Ovary (tissue), 9 donors: Measurements from ENCODE around the gene EHMT1. TPM values are rescaled to one million over a fixed set of nuclear protein-coding genes. Genes with fewer than 3 reads are reported as not detected.

Source experiments
- DNase-seq, 5 donors: peaks; one replicate each; pipeline ENCODE4 v3.0.0-alpha.2; 2019 to 2020
- H3K27ac ChIP-seq, 2 donors: fragments of 200-600 bp; one replicate each; pipeline versions ENCODE4 v1.5.1 to v1.8.0; 2019 to 2022
- H3K27me3 ChIP-seq: fragments of 200-600 bp; one replicate; pipeline ENCODE4 v1.8.0; 2022
- H3K36me3 ChIP-seq: fragments of 200-600 bp; sonication (generic); one replicate; pipeline ENCODE4 v1.5.1; 2019
- H3K4me1 ChIP-seq: one replicate; pipeline ENCODE4 v1.8.1; 2013; ENCODE audit warnings: mild to moderate bottlenecking, moderate library complexity; ENCODE audit not compliant: insufficient read depth
- H3K4me3 ChIP-seq: fragments of 200-600 bp; sonication (generic); one replicate; pipeline ENCODE4 v1.5.1; 2017
- H3K9me3 ChIP-seq, 2 donors: fragments of 200-600 bp in 1 of 2; sonication (generic) in 1 of 2; one replicate each; pipeline versions ENCODE4 v1.5.1 to v1.8.1; 2013 to 2019; ENCODE audit warnings: mild to moderate bottlenecking in 1 of 2, moderate library complexity in 1 of 2
- EP300 ChIP-seq: sonication (generic); formaldehyde crosslinking; IDR thresholded peaks from one replicate; pipeline ENCODE4 v1.6.1; 2017; ENCODE audit warnings: antibody characterized with exemption
- POLR2A ChIP-seq: fragments of 450-650 bp; IDR thresholded peaks from one replicate; pipeline ENCODE4 v1.6.1; 2017; ENCODE audit warnings: antibody characterized with exemption, mild to moderate bottlenecking, moderate library complexity
- WGBS, 3 donors: extraction: QIAGEN DNeasy Blood & Tissue Kit in 1 of 3; methylation state at CpG; one replicate each; pipeline versions ENCODE4 v1.1.5 to v1.1.7; 2013 to 2017; 5-methylcytosine and 5-hydroxymethylcytosine counted together
- intact Hi-C, 4 donors: fragments of 100-400 bp; cut with DNase I; formaldehyde crosslinking; loops; one replicate each; pipeline versions ENCODE4 v1.11.0 to v1.15.1; 2022 to 2023
- polyA plus RNA-seq, 2 donors: library from polyadenylated mRNA; stranded (reverse); fragments of 200-250 nt in 1 of 2; fragments of 350-450 nt in 1 of 2; fragmentation: Illumina TruSeq in 1 of 2; extraction: RNeasy Lipid Tissue Mini Kit (QIAGEN cat#74804) in 1 of 2; gene quantifications; one replicate each; pipeline ENCODE4 v1.2.3, GENCODE V29; 2013 to 2014
- total RNA-seq, 7 donors: library from RNA; depleted of rRNA in 2 of 7; stranded (reverse); fragments of >200 nt in 2 of 7; fragmentation: NEBNext Ultra II Directional in 3 of 7; extraction: Animal tissue kit (Norgen Biotek cat#: 25700) in 3 of 7; gene quantifications; one replicate each; pipeline versions ENCODE4 v1.1.0 to v1.2.4, GENCODE V29; 2016 to 2023
- TF ChIP-seq, protein P1 (sequence below), 3 donors: fragments of 450-650 bp in 2 of 3; fragments of 200-600 bp in 1 of 3; IDR thresholded peaks; one replicate each; pipeline versions ENCODE4 v1.5.1 to v1.8.0; 2016 to 2022; ENCODE audit warnings: antibody characterized with exemption in 3 of 3, mild to moderate bottlenecking in 1 of 3
- donor health status: DM: no; HTN: no; CAD: no; lungs with moderate emphysema.
- donor health status: DM: no; HTN: no; CAD: no.
- donor health status: Bipolar disorder and iron deficiency.
- donor health status: DM: yes; HTN: yes; CAD: no.
- donor health status: DM: no; HTN: no; CAD: no.
- donor health status: DM: yes; HTN: yes; CAD: no.

EHMT1 gene
- total and polyA plus RNA-seq, 9 donors = 40.8 to 98.5 (median 77.9) TPM

DNA sequence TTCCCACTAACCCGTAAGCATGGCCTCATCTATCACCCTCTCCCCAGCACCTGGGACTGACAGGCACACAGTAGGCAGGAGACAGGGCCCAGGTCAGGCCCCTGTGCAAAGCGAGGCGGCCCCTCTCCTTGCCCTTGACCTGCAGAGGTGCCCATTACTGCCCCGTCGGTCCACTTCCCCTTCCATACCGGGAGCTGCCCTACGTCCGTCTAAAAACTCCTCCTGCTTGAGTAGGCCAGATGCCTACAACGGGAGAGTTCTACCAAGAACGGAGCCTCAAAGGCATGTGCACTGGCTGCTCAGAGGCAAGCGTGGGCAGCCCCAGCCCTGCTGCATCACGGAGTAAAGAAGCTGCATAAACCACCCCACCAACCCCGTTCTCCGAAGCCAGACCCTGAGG lies 35.5 kb upstream of the EHMT1 start:
- H3K27ac ChIP-seq = no peak overlapping the region
- 64 to 74% (median 65%) methylated on average over 14 of the region's 14 CpGs for WGBS, 3 donors
- no peak for TF ChIP-seq POLR2A
- TF ChIP-seq EP300 = no peak
- H3K4me1 ChIP-seq = no peaks in the 10 kb centered on the region
- no peaks in the 10 kb centered on the region for H3K9me3 ChIP-seq
- H3K36me3 ChIP-seq = no peaks in the 10 kb centered on the region
- DNase-seq = no peak
- no peaks in the 10 kb centered on the region for H3K27me3 ChIP-seq
- intact Hi-C loops = no loop called here
- no peak overlapping the region for H3K4me3 ChIP-seq

DNA sequence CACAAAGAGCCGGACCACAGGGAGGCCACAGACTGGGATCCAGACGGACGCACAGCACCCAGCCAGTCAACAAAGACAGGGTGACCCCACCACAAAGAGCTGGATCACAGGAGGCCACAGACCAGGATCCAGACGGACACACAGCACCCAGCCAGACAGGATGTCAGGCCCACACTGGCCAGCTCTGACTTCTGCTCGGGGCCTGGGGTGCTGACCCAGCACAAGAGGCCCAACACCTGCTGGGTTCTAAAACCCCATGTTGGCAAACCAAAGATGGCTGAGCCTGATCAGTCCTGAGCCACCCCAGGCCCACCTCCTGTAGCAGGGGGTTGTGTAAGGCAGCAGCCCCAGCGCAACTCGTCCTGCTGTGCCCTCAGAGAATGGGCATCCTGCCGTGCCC lies 34.8 kb upstream of the EHMT1 start:
- Histone ChIP-seq H3K36me3 (no peaks in the 10 kb centered on the region), H3K27ac (no peak overlapping the region), H3K27me3 (no peaks in the 10 kb centered on the region), H3K4me3 (no peak overlapping the region), H3K9me3 (no peaks in the 10 kb centered on the region), H3K4me1 (peaks cover 2% of the 10 kb centered on the region)
- WGBS, 3 donors = 77 to 80% (median 77%) methylated on average over 8 of the region's 8 CpGs
- intact Hi-C loops = no loop called here
- TF ChIP-seq POLR2A = no peak
- DNase-seq = no peak

DNA sequence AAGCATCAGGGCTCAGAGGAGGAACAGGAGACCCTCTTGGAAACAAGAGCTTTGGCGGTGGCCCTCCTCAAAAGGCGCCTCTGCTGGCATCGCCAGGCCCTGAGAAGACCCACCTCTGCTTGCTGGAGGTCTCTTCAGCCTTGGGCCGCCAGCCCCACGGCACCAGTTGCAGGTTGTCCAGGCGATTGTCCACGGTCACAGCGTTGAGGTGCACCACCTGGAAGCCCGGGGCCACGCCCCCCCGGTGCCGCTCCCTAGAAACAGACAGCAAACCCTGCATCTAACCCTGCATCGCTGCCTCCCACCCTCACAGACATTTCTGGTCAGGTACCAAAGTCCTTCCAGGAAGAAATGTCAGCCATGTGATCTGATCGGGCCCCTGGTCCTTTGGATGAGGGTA lies 32.0 kb upstream of the EHMT1 start:
- intact Hi-C loops = no loop called here
- WGBS, 3 donors = 88 to 92% (median 90%) methylated on average over 14 of the region's 14 CpGs
- Histone ChIP-seq H3K27ac (no peak overlapping the region), H3K27me3 (no peaks in the 10 kb centered on the region), H3K9me3 (no peaks in the 10 kb centered on the region), H3K36me3 (no peaks in the 10 kb centered on the region), H3K4me3 (no peak overlapping the region), H3K4me1 (peaks cover 9% of the 10 kb centered on the region)
- TF ChIP-seq, protein P1, sequence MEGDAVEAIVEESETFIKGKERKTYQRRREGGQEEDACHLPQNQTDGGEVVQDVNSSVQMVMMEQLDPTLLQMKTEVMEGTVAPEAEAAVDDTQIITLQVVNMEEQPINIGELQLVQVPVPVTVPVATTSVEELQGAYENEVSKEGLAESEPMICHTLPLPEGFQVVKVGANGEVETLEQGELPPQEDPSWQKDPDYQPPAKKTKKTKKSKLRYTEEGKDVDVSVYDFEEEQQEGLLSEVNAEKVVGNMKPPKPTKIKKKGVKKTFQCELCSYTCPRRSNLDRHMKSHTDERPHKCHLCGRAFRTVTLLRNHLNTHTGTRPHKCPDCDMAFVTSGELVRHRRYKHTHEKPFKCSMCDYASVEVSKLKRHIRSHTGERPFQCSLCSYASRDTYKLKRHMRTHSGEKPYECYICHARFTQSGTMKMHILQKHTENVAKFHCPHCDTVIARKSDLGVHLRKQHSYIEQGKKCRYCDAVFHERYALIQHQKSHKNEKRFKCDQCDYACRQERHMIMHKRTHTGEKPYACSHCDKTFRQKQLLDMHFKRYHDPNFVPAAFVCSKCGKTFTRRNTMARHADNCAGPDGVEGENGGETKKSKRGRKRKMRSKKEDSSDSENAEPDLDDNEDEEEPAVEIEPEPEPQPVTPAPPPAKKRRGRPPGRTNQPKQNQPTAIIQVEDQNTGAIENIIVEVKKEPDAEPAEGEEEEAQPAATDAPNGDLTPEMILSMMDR (IDR thresholded peaks at IDR 0.05) = no peak
- TF ChIP-seq EP300 (no peak), POLR2A (no peak)
- no peak for DNase-seq

DNA sequence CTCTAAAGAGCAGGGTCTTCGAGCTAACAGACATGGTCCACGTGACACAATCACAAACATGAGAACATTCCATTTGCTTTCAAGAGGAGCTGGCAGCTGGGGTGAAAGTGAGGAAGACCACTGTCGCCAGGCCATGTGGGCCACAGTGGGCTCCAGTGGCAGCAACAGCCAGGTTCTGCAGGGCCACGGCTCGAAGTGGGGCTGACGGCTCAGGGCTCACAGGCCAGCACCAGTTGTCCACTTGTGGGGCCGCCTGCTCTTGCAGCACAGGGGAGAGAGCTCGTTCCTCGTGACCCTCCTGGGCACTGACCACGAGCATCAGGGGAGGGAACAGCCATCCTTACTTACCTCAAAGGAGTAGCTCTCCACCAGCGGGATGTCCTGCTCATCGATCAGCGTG lies 30.5 kb upstream of the EHMT1 start:
- intact Hi-C loops = no loop called here
- Histone ChIP-seq H3K27me3 (no peaks in the 10 kb centered on the region), H3K4me3 (no peak overlapping the region), H3K4me1 (peaks cover 9% of the 10 kb centered on the region), H3K27ac (no peak overlapping the region), H3K36me3 (no peaks in the 10 kb centered on the region), H3K9me3 (no peaks in the 10 kb centered on the region)
- WGBS, 3 donors = 79 to 85% (median 85%) methylated on average over 13 of the region's 13 CpGs
- TF ChIP-seq, protein P1 (IDR thresholded peaks at IDR 0.05) = no peak
- no peak for TF ChIP-seq EP300
- no peak for TF ChIP-seq POLR2A
- no peak for DNase-seq

DNA sequence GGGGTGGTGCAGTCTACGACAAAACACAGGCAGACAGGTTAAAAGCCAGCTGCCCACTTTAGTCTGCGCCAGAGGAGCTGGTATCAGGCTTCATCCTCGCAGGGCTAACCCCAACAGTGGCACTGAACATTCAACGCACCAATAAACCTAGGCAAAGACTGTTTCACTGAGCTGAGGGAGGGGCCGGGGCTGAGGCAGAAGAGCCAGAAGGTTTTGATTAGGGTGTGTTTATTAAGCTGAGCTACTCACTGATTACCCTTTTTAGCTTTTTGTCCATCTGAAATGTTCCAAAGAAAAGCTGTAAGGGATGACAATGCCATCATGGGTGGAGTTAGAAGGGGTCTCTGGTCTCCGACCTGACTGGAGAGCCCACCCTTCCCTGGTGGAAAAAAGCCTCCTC lies 29.9 kb upstream of the EHMT1 start:
- no peak for DNase-seq
- H3K27ac ChIP-seq = no peak overlapping the region
- peaks cover 9% of the 10 kb centered on the region for H3K4me1 ChIP-seq
- WGBS, 3 donors = 77 to 83% (median 81%) methylated on average over 6 of the region's 6 CpGs
- no peaks in the 10 kb centered on the region for H3K27me3 ChIP-seq
- no peaks in the 10 kb centered on the region for H3K9me3 ChIP-seq
- no peak overlapping the region for H3K4me3 ChIP-seq
- H3K36me3 ChIP-seq = no peaks in the 10 kb centered on the region
- TF ChIP-seq POLR2A = no peak
- intact Hi-C loops = no loop called here

DNA sequence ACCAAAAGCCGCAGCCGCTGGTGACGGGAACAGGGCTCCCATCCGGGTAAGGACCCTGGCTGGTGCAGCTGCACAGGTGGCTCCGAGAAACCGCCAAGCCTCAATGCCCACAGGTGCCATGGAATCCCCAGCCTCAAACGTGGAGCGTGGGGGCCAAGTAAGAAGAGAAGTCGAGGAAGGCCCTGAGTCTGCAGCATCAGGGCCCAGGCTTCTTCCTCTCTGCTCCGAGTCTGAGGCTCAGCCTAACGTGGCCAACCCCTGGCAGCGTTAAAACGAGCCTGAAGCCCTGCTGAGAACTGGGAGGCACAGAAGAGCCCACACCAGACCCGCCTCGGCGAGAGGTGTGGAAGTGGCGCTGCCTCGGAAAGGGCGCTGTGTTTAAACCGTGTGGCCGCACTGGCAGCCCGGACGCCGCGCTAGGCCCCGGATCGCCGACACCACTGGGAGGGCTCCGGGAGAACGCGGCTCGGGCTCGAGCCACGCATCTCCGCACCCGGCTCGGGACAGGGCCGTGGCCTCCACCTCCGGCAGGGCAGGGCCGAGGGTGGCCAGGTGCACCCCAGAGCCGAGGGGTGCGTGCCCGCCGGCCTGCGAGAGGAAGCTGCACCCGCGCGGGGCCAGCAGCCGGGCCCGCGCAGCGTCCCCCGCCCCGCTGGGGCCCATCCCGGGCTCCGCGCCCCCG lies 29.2 kb upstream of the EHMT1 start:
- Histone ChIP-seq H3K4me3 (peak overlapping the region; percentile 56), H3K36me3 (no peaks in the 10 kb centered on the region), H3K27ac (no peak overlapping the region), H3K27me3 (no peaks in the 10 kb centered on the region), H3K9me3 (no peaks in the 10 kb centered on the region), H3K4me1 (peaks cover 9% of the 10 kb centered on the region)
- WGBS, 3 donors = 4 to 17% (median 7%) methylated on average over 29 to 58 of the region's 58 CpGs
- intact Hi-C loops = no loop called here
- no peak for DNase-seq
- TF ChIP-seq, protein P1 (IDR thresholded peaks at IDR 0.05) = no peak
- no peak for TF ChIP-seq POLR2A
- no peak for TF ChIP-seq EP300
